GM12878 (cell line): ENCODE results near the gene ATP1B2.

Experiments
- BACH1 ChIP-seq: fragments of 450-650 bp; IDR thresholded peaks from 2 replicates; pipeline ENCODE4 v1.6.1; 2017; ENCODE audit warnings: mild to moderate bottlenecking, borderline replicate concordance
- BCLAF1 ChIP-seq: fragments of 450-650 bp; IDR thresholded peaks from 2 replicates; pipeline ENCODE4 v1.6.1; 2017; ENCODE audit warnings: antibody characterized with exemption, mild to moderate bottlenecking, moderate library complexity
- CTCF ChIP-seq, 3 experiments: IDR thresholded peaks in 2 of 3; conservative IDR thresholded peaks in 1 of 3; 2 replicates each; pipeline ENCODE4 v1.5.1; 2011; ENCODE audit warnings: low read depth in 3 of 3, low read length in 3 of 3, mild to moderate bottlenecking in 3 of 3, control low read depth in 2 of 3, moderate library complexity in 2 of 3, inconsistent platforms in 1 of 3, mixed read lengths in 1 of 3; ENCODE audit not compliant: control insufficient read depth in 2 of 3, insufficient read depth in 1 of 3; ENCODE audit errors: extremely low read depth in 1 of 3
- EP300 ChIP-seq, 2 experiments: fragments of 150-350 bp in 1 of 2; IDR thresholded peaks; 2 replicates each; pipeline ENCODE4 v1.6.1; 2011 to 2012; ENCODE audit warnings: low read depth in 2 of 2, low read length in 2 of 2, borderline replicate concordance in 1 of 2, improper control_type of control experiment in 1 of 2, inconsistent platforms in 1 of 2; ENCODE audit not compliant: control insufficient read depth in 1 of 2
- ESRRA ChIP-seq: IDR thresholded peaks from 2 replicates; pipeline ENCODE4 v1.6.1; 2012; ENCODE audit warnings: mild to moderate bottlenecking, low read length, improper control_type of control experiment
- FOXM1 ChIP-seq: IDR thresholded peaks from 2 replicates; pipeline ENCODE4 v1.6.1; 2012; ENCODE audit warnings: low read depth, mild to moderate bottlenecking, inconsistent platforms, low read length, moderate library complexity
- MXI1 ChIP-seq: fragments of 150-350 bp; IDR thresholded peaks from 2 replicates; pipeline ENCODE4 v1.6.1; 2011; ENCODE audit warnings: low read depth, mild to moderate bottlenecking, inconsistent platforms, low read length, improper control_type of control experiment
- NKRF ChIP-seq: fragments of 450-650 bp; conservative IDR thresholded peaks from 2 replicates; pipeline ENCODE4 v1.6.1; 2017; ENCODE audit warnings: mild to moderate bottlenecking, moderate library complexity
- REST ChIP-seq: IDR thresholded peaks from 2 replicates; pipeline ENCODE4 v1.6.1; 2012; ENCODE audit warnings: mild to moderate bottlenecking, low read depth, low read length
- RFX5 ChIP-seq: IDR thresholded peaks from 2 replicates; pipeline ENCODE4 v1.6.1; 2011; ENCODE audit warnings: low read depth, low read length, improper control_type of control experiment
- TAF1 ChIP-seq: IDR thresholded peaks from 2 replicates; pipeline ENCODE4 v1.6.1; 2011; ENCODE audit warnings: mild to moderate bottlenecking, low read depth, low read length, borderline replicate concordance
- YY1 ChIP-seq: IDR thresholded peaks from 2 replicates; pipeline ENCODE4 v1.6.1; 2011; ENCODE audit warnings: low read depth, mild to moderate bottlenecking, low read length
- ZNF274 ChIP-seq: IDR thresholded peaks from one replicate; pipeline ENCODE4 v1.8.0; 2011; ENCODE audit not compliant: insufficient read length, insufficient read depth

- TF ChIP-seq TAF1 (no peak), REST (no peak), CTCF (IDR thresholded peaks at IDR 0.05 in 2 of 3, conservative IDR thresholded peaks at IDR 0.05 in 1 of 3; ENCODE audit: control insufficient read depth in 2 of 3, extremely low read depth in 1 of 3, insufficient read depth in 1 of 3, low read depth in 3 of 3, low read length in 3 of 3) (no peak), MXI1 (no peak), FOXM1 (no peak), EP300 (IDR thresholded peaks at IDR 0.05; ENCODE audit: borderline replicate concordance in 1 of 2, control insufficient read depth in 1 of 2, low read depth in 2 of 2, low read length in 2 of 2) (no peak), BCLAF1 (no peak), ZNF274 (no peak), BACH1 (no peak), ESRRA (no peak), RFX5 (no peak), YY1 (no peak), NKRF (no peak)
Measured at GRCh38 chr17:7668482-7668881, 17.8 kb downstream of the ATP1B2 start.
